Astrocyte of the cerebellum (primary cell): ENCODE results near the gene TSHZ3.

Experiments used
- DNase-seq: peaks from one replicate; pipeline ENCODE4 v3.0.0-alpha.2; 2011; ENCODE audit warnings: low read depth
- H3K4me3 ChIP-seq: 2 replicates; pipeline ENCODE4 v1.5.1; 2011; ENCODE audit warnings: mild to moderate bottlenecking, low read depth, low read length, moderate library complexity
- CTCF ChIP-seq: IDR thresholded peaks from 2 replicates; pipeline ENCODE4 v1.5.1; 2012; ENCODE audit warnings: low read length, low read depth, moderate library complexity, mild to moderate bottlenecking; ENCODE audit errors: missing control alignments
- in situ Hi-C: cut with HindIII; loops from 2 replicates; pipeline ENCODE4 v1.10.0; 2017; ENCODE audit warnings: low sequenced_read_pairs

TSHZ3 gene

GRCh38 chr19:31271306-31271911, 77.8 kb downstream of the TSHZ3 start:
- H3K4me3 ChIP-seq, result no peak overlapping the region
- in situ Hi-C loops, result loop anchor here (5.0 kb wide), 1 partner anchor 56 kb away; no protein-coding TSS in a partner anchor
- DNase-seq, result no peak
- TF ChIP-seq CTCF, result no peak

- H3K4me3 ChIP-seq, result no peak overlapping the region
- no peak for TF ChIP-seq CTCF
- DNase-seq, result peak; percentile 81
- in situ Hi-C loops, result loop anchor here (5.0 kb wide), 1 partner anchor 56 kb away; no protein-coding TSS in a partner anchor
Observed at GRCh38 chr19:31270897-31271296, 78.3 kb downstream of the TSHZ3 start.

- H3K4me3 ChIP-seq, result no peak overlapping the region
- no peak for TF ChIP-seq CTCF
- in situ Hi-C loops, result loop anchor here (5.0 kb wide), 1 partner anchor 58 kb away; no protein-coding TSS in a partner anchor
- DNase-seq, result no peak
Observed at GRCh38 chr19:31269425-31270127, 79.7 kb downstream of the TSHZ3 start.

GRCh38 chr19:31268751-31269383, 80.4 kb downstream of the TSHZ3 start:
- H3K4me3 ChIP-seq, result no peak overlapping the region
- no peak for TF ChIP-seq CTCF
- in situ Hi-C loops, result no loop called here
- no peak for DNase-seq

- in situ Hi-C loops, result no loop called here
- H3K4me3 ChIP-seq, result no peak overlapping the region
- no peak for DNase-seq
- no peak for TF ChIP-seq CTCF
Observed at GRCh38 chr19:31266731-31267130, 82.5 kb downstream of the TSHZ3 start.

GRCh38 chr19:31266196-31266595, 83.0 kb downstream of the TSHZ3 start:
- no peak for DNase-seq
- TF ChIP-seq CTCF, result no peak
- H3K4me3 ChIP-seq, result no peak overlapping the region
- in situ Hi-C loops, result no loop called here
